Adrenal gland (tissue), 5 donors: ENCODE data around the gene OCLN.

Source experiments
- POLR2A ChIP-seq, 2 donors: fragments of 450-650 bp; IDR thresholded peaks; one replicate each; pipeline ENCODE4 v1.6.1; 2017; ENCODE audit warnings: antibody characterized with exemption in 2 of 2, mild to moderate bottlenecking in 2 of 2, moderate library complexity in 1 of 2
- TF ChIP-seq, protein P1 (sequence below), 6 experiments: fragments of 450-650 bp in 4 of 6; fragments of 200-600 bp in 2 of 6; sonication (generic) in 1 of 6; IDR thresholded peaks; 1 replicate in 5 of 6; 2 replicates in 1 of 6; pipeline versions ENCODE4 v1.5.1 to v1.8.0; 2016 to 2021; ENCODE audit warnings: antibody characterized with exemption in 6 of 6, mild to moderate bottlenecking in 2 of 6, moderate library complexity in 1 of 6
- donor health status: DM: no; HTN: no; CAD: no.

DNA sequence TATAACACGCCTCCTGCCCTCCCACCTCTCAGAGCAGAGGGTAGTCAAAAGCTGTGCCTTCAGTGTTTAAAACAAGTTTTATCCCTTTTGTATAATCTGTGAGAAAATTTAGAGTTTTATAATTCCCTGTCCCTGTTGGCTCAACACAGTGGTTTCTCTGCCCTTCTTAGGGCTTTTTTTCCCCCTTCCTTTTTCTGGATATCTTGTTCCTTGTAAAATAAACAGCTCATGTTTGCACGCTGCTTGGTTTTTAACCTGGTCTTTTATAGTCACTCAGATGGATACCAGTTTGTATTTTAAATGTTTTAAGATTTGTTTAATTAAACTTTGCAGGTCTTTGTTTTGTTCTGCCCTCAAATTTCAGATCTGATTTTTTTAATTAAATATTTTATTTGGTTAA, 26.7 kb downstream of the OCLN start:
- no peak for TF ChIP-seq POLR2A (IDR thresholded peaks at IDR 0.05)
- TF ChIP-seq, protein P1, sequence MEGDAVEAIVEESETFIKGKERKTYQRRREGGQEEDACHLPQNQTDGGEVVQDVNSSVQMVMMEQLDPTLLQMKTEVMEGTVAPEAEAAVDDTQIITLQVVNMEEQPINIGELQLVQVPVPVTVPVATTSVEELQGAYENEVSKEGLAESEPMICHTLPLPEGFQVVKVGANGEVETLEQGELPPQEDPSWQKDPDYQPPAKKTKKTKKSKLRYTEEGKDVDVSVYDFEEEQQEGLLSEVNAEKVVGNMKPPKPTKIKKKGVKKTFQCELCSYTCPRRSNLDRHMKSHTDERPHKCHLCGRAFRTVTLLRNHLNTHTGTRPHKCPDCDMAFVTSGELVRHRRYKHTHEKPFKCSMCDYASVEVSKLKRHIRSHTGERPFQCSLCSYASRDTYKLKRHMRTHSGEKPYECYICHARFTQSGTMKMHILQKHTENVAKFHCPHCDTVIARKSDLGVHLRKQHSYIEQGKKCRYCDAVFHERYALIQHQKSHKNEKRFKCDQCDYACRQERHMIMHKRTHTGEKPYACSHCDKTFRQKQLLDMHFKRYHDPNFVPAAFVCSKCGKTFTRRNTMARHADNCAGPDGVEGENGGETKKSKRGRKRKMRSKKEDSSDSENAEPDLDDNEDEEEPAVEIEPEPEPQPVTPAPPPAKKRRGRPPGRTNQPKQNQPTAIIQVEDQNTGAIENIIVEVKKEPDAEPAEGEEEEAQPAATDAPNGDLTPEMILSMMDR (IDR thresholded peaks at IDR 0.05) = no peak
